ENCODE results near the gene SARDH. TPM values are rescaled to one million over a fixed set of nuclear protein-coding genes. Genes with fewer than 3 reads are reported as not detected.

SARDH gene
- total RNA-seq, 2 donors from 2014 or later: 0.88 to 1.4 TPM

DNA sequence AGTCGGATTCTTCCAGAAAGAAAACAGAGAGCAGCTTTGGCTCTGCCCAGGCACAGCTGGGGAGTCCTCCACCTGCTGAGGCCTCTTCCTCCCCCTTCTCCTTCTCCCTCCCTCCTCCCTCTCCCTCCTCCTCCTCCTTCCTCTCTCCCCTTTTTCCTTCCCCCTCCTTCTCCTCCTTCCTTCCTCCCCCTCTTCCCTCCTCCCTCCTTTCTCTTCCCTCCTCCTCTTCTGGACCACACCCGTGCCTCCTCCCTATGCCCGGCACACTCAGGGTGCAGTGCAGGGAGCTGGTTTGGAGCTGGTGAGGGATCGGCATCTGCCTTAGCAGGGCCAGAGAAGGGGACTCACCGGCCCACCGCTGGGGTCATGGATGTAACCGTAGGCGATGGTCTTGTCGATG, 71.8 kb downstream of the SARDH start:
- no peak for DNase-seq
- intact Hi-C loops (cut with DNase I): no loop called here
- no peak for ATAC-seq

DNA sequence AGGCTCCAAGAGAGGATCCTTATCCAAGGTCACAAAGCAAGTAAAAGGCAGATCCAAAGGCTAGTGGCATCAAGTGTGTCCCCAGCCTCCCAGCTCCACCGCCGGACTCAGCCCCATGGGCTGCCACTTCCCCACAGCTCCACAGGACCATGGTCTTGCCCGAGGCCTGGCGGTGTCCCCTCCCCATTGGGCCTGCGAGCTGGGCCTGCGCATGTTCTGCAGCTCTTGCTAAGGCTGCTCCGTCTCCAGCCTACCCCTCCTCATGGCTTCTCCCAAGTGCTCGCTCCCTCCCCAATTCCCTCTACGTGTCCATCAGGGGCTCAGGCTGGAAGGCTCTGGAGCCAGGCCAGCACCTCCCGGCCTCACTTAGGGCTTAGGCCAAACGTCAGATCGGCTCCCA, 72.6 kb downstream of the SARDH start:
- ATAC-seq: no peak
- DNase-seq: no peak
- intact Hi-C loops (cut with DNase I): no loop called here

DNA sequence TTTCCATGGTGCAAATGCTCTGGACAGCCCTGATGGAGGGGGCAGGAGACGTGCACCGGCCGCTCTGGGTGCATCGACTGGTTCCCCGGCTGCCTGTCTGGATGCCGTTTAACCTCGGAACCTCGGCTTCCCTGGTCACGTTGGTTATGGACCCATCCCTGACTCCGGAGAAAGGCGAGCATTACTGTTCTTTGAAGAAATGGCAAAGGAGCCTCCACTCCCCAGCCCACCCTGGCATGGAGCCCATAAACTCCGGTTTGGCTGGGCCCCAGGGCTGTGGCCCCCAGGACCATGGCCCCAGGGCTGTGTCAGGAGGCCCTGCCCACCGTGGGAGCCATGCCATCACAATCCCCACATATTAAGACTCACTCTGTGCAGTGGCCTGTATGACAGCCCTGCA, 73.1 kb downstream of the SARDH start:
- DNase-seq (no peak), ATAC-seq (no peak)
- intact Hi-C loops (cut with DNase I): no loop called here

DNA sequence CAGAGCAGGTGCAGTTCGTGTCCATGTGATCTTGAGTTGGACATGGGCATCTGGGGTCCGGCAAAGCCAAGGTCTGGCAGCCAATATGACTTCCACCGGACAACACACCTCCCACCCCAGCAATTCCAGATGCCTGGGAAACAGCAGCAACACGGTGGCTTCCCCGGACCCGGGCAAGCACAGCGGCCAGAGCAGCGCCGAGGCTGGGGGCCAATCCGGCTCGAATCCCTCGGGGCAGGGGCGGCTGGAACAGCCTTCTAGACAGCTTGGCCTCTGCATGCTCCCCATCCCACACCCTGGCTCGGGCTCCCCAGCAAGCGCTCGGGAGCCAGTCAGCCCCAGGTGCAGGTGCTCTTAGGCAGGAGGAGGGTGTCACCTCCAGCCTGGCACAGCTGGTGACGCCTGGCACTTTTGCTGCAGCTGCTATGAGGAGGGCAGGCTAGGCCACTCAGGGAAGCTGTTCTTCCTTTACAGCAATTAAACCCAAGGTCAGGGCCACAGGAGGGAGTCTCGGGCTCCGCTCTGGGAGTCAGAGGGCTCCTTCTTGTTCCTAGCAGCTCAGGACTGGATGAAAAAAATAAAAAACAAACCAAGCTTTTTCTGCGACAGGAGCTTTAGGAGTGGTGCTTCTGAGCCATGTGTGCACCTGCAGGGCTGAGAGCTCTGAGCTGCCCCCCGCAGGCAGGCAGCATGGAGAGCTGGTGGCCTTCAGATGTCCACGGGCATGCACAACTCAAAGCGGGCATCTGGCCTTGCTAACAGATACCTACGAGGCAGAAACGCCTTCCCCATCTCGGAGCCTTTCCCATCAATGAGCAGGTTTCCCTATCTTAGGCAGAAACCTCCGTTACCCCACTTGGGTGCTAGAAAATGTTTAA, 73.7 kb downstream of the SARDH start:
- no peak for DNase-seq
- intact Hi-C loops (cut with DNase I): no loop called here
- no peak for ATAC-seq

DNA sequence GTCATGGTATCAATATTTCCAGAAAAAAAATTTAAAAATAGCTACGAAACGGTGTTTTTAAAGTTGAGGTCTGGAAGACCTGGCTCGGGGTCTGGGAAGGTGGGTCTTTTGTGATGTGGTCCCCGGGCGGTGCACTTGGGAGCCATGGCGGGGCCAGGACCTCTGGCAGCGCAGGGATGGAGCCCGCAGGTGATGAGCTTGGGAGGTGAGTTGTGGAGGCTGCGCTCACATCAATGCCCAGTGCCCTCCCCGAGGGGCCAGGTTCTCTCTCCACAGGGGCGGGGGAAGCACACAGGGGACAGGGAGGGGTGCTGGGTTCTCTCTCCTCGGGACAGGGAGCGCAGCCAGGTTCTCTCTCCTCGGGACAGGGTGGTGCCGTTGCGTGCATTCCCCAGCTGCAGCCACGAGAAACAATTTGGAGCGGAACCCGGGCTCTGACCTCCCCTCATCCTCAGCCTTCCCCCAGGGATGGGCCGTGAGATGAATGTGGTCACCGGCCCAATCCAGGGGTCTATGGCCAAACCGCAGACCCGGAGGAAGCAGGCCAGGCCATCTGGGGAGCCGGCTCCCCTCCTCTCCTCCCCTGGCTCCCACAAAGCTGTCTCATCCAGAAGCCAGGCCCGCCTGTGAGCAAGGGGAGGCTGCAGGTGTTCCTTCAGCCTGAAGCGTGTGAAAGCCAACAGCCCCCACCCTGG, 76.2 kb downstream of the SARDH start:
- intact Hi-C loops (cut with DNase I): no loop called here
- no peak for ATAC-seq

DNA sequence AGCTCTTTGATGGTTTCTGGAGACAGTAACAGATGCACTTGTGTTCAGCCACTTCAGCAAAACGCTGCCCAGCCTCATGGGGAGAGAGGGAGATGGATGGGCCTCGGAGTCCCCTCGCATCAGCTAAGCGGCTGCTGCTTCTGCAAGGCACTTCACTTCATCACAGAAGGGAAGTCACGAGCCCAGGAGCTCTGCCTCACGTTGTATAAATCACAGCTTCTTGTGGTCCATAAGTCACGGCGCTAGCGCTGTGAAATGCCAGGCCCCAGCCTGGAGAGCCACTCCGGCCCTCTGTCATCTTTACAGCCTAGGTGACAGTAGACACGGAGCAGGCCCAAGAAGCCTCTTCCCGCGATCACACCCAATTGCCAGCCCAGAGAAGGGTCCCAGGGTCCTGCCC, 78.6 kb downstream of the SARDH start:
- ATAC-seq (no peak), DNase-seq (no peak)
- intact Hi-C loops (cut with DNase I): no loop called here

More for the DNA sequence above, 76.2 kb downstream of the SARDH start:
- DNase-seq: no peak

DNA sequence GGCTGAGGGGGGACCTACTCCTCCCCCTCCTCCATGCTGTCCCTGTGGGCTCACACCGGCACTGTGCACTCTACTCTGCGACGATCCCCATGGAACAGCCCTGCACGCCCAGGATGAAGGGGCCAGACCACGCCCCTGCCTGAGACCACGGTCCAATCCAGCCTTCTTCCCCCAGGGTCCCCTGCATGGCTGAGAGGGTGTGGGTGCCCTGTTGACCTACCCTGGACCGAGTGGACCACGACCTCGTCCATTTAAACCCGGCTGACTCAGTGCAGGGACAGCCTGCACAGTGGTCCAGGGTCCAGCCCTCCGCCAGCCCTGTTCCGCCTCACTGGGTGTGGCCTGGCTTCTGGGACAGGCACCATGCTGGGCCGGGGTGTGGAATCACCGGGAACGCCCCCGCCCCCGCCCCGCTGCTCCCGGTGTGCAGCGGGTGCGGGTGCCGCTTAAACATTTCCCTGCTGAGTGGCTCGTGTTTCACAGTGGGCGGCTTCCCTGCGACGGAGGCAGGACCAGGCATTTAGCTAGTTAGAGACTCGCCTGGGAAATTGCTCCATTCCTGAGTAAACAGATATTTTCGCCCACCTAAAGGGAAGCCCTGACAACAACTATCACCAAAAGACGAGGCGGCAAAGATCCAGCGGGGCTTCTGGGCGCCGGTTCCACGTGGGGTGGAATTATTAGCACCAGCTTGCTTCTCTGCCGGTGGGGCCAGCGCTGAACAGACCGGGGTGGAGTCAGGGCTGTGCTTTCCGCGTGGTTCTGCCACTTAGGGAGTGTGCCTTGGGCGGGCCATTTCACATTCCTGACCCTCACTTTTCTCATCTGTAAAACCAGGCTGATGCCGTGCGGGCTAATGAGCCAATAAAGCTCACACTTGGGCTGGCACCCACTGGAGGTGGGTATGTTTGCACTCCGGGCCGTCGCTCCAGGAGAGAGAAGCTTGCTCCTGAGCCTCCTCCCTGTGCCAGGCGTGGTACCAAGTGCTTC, 79.4 kb downstream of the SARDH start:
- intact Hi-C loops (cut with DNase I): no loop called here
- DNase-seq (peak; percentile 73), ATAC-seq (peak; percentile 87 to 91)

DNA sequence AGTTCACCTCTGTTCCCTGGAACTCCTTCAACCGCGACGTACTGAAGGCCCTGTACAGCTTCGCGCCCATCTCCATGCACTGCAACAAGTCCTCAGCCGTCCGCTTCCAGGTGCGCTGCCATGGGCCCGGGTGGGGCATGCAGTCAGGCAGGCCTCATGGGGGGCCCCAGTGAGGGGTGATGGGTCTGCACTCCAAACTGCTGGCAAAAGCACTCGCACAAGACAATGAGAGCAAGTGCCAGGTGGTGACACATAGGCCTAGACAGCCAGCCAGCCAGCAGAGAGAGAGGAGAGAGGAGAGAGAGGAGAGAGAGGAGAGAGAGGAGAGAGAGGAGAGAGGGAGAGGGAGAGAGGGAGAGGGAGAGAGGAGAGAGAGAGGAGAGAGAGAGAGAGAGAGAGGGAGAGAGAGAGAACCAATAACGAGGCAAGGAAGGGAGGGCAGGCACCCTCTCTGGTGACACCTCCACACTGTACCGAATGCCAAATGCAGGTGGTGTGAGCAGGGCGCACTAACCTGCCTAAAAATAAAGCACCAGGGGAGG, 81.0 kb downstream of the SARDH start:
- intact Hi-C loops (cut with DNase I): no loop called here
- peak in 1 of 2 donors; percentile 9 for ATAC-seq
- no peak for DNase-seq

DNA sequence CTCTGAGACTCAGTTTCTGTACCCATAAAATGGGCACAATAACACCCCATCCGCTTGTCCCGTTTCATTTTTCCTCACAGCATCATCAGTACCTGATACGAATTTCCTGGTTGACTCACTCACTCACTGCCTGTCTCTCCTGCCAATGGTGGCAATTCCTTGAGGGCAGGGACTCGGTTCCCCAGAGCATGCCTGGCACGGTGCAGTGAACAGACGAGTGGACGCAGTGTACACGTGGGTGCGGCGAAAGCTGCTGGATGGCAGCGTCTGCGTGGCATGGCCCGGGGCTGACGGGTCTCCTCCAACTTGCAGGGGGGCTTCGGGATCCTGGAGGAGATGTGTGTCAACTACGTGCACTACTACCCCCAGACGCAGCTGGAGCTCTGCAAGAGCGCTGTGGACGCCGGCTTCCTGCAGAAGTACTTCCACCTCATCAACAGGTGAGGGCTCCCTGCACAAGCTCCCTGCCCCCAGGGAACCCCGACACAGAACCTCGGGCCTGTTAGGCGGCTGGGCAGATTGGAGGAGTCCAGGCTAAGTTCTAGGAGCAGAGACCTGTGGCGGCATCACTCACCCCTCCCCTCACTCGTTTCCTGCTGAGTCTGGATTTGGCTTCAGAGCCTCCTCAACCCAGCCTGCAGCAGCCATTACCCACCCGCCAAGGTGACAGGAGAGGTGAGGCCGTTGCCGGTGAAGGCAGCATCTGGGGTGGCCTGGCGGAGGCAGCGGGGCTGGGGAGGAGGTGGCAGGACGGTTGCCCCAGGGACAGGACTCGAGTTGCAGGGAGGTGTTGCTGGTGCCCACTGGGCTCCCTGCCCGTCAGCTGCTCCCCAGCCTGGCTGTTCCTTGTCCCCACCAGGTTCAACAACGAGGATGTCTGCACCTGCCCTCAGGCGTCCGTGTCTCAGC, 81.7 kb downstream of the SARDH start:
- DNase-seq: no peak
- intact Hi-C loops (cut with DNase I): no loop called here
- no peak for ATAC-seq

DNA sequence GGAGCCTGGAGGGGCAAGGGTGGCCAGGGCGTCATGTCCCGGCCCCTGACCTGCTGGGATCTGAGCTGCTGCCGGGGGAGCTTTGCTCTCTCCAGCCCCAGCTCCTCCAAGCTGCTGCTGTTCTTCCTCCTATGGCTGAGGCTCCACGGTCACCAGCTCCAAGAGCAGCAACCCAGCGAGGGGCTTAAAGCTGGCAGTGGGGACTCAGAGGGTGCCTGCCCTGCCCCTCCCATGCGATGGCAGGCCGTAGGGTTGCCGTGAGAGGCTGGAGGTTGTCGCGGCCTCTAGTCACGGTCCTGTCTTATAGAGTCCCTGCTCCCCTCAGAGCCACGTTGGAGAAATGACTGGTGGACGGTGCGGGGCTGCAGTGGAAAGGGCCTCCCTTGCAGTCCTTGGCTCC, 82.5 kb downstream of the SARDH start:
- DNase-seq (no peak), ATAC-seq (no peak)
- intact Hi-C loops (cut with DNase I): no loop called here

DNA sequence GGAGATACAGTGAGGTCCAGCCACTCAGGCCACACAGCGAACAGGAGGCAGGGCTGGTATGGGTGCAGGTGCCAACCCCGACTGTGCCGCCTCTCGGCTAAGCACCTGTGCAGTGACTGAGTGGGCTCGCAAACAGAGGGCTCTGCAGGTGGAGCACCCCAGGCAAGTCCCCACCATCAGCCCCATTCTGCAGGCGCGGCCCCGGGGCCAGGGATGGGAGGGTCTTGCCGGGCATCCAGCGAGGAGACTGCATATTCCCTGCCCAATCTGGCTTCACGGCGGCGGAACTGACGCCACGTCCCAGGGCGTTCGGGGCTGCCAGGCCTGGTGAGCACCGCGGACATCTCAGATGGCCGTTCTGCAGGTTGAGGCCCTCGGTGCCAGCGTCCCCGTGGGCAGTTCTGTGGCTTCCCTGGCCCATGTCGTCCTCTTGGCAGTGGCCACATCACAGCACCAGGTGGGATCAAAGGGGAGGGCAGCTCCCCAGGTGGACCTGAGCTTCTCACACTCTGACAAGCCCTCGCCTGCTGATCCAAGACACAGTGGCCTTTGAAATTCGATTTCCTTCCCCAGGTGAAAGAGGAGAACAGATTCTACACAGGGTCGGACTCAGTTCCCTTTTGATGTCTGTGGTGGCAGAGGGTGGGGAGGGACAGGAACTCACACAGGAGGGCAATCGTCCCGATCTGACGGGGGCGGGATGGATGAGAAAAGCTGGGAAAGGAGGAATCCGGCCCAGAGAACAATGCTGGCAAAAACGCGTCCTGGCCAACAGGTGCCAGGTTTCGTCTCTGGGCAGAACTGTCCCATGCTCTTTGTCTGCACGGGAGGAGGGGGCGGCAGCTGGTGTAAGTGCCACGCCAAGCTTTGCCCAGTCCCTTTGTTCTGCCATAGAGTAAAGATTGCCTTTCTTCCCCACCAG, 83.2 kb downstream of the SARDH start:
- ATAC-seq (no peak), DNase-seq (no peak)
- intact Hi-C loops (cut with DNase I): no loop called here

DNA sequence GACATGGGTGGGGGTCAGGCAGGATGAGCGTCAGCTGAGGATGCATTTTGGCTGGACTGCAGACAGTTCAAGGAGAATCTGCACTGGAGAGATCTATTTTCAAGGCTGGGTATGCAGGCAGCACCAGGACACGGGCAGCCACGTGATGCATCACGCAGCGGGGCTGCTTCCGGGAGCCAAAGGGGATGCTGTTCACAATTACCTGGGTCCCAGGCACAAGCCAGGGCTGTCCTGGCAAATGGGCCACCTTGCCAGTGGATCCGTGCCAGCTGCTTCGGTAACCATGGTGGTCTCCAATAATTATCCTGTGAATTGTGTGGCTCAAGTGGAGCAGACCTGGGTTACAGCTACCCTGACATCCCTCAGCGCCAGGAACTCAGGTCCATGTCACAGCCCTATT, 84.5 kb downstream of the SARDH start:
- ATAC-seq (no peak), DNase-seq (no peak)
- intact Hi-C loops (cut with DNase I): no loop called here

DNA sequence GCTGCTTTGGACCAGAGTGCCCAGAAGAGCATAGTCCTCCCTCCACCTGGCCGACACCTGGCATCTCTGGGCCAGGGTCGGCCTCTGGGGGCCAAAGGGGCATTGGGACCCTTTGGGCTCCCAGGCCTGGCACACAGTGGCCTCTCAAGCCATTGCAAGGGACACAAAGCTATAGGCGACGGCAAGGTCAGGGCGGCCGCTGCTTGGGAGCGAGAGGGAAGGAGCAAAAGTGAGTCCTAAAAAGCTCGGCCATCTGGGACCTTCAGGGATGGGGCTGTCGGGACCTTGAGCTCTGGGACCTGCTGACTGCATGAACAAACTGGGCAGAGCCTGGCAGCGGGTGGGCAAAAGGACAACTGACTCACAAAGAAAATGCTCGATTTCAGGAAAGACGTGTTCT, 88.1 kb downstream of the SARDH start:
- intact Hi-C loops (cut with DNase I): no loop called here
- ATAC-seq (no peak), DNase-seq (no peak)

DNA sequence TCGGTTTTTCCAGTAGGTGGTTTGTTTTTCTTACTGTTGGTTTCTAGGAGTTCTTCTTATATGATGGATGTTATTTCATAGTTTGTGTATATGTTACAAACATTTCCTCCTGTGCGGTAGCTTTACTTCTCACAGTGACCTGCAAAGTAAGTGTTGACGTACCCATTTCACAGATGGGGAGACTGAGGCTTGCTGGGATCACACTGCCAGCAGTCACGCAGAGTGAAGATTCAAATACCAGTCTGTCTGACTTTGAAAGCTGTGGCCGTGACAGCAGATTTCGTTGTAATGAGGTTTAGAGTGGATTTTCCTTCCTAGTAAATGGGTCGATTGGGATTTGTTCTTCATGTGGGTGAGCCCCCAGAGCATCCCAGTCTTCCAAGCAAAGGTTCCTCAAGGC, 89.0 kb downstream of the SARDH start:
- ATAC-seq (no peak), DNase-seq (no peak)
- intact Hi-C loops (cut with DNase I): no loop called here

DNA sequence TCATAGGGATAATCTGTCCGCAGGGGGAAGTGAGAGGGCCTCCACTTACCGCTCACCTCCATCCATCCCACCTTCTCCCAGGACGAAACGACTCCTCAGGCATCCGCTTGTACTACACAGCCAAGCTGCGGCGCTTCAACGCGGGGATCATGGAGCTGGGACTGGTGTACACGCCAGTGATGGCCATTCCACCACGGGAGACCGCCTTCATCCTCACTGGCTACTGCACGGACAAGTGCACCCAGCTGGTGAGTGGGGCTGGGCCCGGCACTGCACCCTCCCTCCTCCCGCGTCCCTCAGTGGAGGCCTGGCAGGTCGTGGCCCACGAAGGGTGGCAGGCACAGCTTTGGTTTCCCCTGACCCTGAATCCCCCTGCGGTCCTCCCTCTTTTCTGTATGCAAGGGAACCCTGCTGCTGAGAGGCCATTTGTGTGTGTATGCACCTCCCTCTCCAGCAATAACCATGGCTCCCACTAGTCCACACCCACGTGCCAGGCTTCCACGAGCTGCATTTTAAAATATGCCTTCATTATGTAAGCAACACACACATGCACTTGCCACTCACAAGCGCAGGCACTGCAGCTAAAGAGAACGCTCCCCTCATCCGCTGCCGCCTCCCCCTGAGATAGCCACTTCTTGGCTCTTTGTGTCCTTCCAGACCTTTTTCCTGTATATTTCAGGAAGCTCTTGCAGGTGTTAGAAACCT, 90.2 kb downstream of the SARDH start:
- DNase-seq: no peak
- intact Hi-C loops (cut with DNase I): no loop called here
- ATAC-seq: no peak

DNA sequence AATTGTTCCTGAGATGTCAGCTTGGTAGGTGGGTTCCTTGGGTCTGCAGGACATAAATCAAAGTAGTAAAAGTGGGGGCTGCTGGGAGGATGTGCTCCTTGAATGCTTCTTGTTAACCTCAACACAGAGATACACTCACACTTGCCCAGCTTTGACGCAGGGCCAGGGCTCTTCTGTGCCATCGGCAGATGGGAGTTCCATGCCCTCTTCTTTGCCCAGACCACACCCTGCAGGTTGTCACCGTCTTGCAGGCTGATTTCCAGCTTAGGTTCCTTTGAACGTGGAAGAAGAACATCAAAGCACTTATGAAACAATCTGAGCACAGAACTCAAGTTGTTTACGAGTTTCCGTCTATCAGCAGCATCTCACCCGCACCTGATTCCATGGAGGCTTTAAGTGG, 91.0 kb downstream of the SARDH start:
- ATAC-seq (no peak), DNase-seq (no peak)
- intact Hi-C loops (cut with DNase I): no loop called here

All from left cardiac atrium (tissue), 4 donors.